DOHH2 (cell line): ENCODE data around the gene RNF44.

Experiments
- EZH2phosphoT487 ChIP-seq: fragments of 200-600 bp; sonication (generic); IDR thresholded peaks from 2 replicates; pipeline ENCODE4 v1.6.1; 2017; ENCODE audit warnings: borderline replicate concordance, mild to moderate bottlenecking, antibody characterized with exemption, low read length, moderate library complexity, mixed read lengths
- TF ChIP-seq, protein P1 (sequence below): fragments of 200-600 bp; sonication (generic); IDR thresholded peaks from one replicate; pipeline ENCODE4 v1.5.1; 2014; ENCODE audit warnings: antibody characterized with exemption, mild to moderate bottlenecking, low read depth, low read length; ENCODE audit not compliant: poor library complexity, severe bottlenecking

DNA sequence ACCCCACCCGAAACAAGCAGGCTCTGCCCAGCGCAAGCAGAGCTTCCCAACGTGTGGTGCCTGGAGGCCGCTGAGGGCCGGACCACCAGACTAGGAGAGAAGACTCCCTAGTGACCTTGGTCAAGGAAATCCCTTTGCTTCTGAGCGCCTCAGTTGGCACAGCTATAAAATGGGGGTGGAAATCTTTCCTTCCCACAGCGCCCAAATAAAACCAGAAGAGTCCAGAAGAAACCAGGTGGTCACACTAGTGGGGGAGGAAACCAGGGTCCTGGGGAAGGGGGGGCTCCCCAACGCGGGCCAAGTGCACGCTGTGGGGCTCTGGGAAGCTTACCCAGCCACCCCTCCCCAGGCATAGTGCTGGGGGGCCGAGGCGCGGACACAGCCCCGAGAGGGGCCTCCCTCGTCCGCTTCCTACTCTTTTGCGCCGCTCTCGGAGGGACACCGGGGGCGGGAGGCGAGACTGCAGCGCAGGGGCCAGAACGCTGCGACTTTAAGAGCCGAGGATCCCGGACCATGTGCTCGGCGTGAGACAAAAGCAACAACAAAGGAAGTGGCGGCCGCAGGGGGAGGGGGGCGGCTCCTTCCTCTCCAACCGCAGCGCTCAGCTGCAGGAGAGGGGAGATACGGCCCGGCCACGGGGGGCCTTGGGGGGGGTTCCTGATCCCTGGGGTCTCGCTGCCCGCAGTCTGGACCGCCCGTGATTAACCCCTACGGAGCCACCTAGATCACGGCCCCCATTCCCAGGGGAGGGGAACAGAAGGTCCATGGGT lies 885 bp downstream of the RNF44 start:
- TF ChIP-seq, protein P1, sequence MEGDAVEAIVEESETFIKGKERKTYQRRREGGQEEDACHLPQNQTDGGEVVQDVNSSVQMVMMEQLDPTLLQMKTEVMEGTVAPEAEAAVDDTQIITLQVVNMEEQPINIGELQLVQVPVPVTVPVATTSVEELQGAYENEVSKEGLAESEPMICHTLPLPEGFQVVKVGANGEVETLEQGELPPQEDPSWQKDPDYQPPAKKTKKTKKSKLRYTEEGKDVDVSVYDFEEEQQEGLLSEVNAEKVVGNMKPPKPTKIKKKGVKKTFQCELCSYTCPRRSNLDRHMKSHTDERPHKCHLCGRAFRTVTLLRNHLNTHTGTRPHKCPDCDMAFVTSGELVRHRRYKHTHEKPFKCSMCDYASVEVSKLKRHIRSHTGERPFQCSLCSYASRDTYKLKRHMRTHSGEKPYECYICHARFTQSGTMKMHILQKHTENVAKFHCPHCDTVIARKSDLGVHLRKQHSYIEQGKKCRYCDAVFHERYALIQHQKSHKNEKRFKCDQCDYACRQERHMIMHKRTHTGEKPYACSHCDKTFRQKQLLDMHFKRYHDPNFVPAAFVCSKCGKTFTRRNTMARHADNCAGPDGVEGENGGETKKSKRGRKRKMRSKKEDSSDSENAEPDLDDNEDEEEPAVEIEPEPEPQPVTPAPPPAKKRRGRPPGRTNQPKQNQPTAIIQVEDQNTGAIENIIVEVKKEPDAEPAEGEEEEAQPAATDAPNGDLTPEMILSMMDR, result no peak
- TF ChIP-seq EZH2phosphoT487, result no peak
